GM12878 (cell line): ENCODE data around the gene SECISBP2.

Experiments used
- CBX5 ChIP-seq: sonication (generic); IDR thresholded peaks from 2 replicates; pipeline ENCODE4 v1.6.1; 2016; ENCODE audit warnings: low read depth, moderate library complexity, mild to moderate bottlenecking, inconsistent platforms
- EZH2 ChIP-seq: IDR thresholded peaks from 2 replicates; pipeline ENCODE4 v1.6.1; 2012; ENCODE audit warnings: low read depth, mild to moderate bottlenecking, control low read depth, inconsistent platforms, low read length, borderline replicate concordance; ENCODE audit not compliant: control insufficient read depth
- MEF2B ChIP-seq: fragments of 450-650 bp; IDR thresholded peaks from 2 replicates; pipeline ENCODE4 v1.6.1; 2018; ENCODE audit warnings: mild to moderate bottlenecking, moderate library complexity; ENCODE audit not compliant: partially characterized antibody, poor library complexity, severe bottlenecking
- POLR2A ChIP-seq: IDR thresholded peaks from 2 replicates; pipeline ENCODE4 v1.6.1; 2011; ENCODE audit warnings: low read depth, mild to moderate bottlenecking, low read length
- RAD21 ChIP-seq: IDR thresholded peaks from 2 replicates; pipeline ENCODE4 v1.6.1; 2011; ENCODE audit warnings: mild to moderate bottlenecking, low read depth, low read length, moderate library complexity; ENCODE audit not compliant: insufficient read depth
- REST ChIP-seq: IDR thresholded peaks from 2 replicates; pipeline ENCODE4 v1.6.1; 2012; ENCODE audit warnings: mild to moderate bottlenecking, low read depth, low read length
- ZNF274 ChIP-seq: IDR thresholded peaks from one replicate; pipeline ENCODE4 v1.8.0; 2011; ENCODE audit not compliant: insufficient read length, insufficient read depth
- ZNF384 ChIP-seq: IDR thresholded peaks from 2 replicates; pipeline ENCODE4 v1.6.1; 2012; ENCODE audit warnings: low read depth, mild to moderate bottlenecking, low read length, improper control_type of control experiment, borderline replicate concordance
- ZZZ3 ChIP-seq: IDR thresholded peaks from 2 replicates; pipeline ENCODE4 v1.6.1; 2011; ENCODE audit warnings: low read depth; ENCODE audit not compliant: control insufficient read depth, insufficient read length
- TF ChIP-seq, protein P1 (sequence below): IDR thresholded peaks from 2 replicates; pipeline ENCODE4 v1.6.1; 2012; ENCODE audit warnings: low read length, inconsistent platforms

- TF ChIP-seq REST, result no peak
- no peak for TF ChIP-seq POLR2A
- TF ChIP-seq, protein P1, sequence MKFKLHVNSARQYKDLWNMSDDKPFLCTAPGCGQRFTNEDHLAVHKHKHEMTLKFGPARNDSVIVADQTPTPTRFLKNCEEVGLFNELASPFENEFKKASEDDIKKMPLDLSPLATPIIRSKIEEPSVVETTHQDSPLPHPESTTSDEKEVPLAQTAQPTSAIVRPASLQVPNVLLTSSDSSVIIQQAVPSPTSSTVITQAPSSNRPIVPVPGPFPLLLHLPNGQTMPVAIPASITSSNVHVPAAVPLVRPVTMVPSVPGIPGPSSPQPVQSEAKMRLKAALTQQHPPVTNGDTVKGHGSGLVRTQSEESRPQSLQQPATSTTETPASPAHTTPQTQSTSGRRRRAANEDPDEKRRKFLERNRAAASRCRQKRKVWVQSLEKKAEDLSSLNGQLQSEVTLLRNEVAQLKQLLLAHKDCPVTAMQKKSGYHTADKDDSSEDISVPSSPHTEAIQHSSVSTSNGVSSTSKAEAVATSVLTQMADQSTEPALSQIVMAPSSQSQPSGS, result no peak
- no peak for TF ChIP-seq ZNF384
- no peak for TF ChIP-seq MEF2B
- no peak for TF ChIP-seq ZZZ3
- no peak for TF ChIP-seq ZNF274
- no peak for TF ChIP-seq EZH2
- TF ChIP-seq RAD21, result no peak
- TF ChIP-seq CBX5, result no peak
These were observed 80.3 kb downstream of the SECISBP2 start for GRCh38 chr9:89398621-89399020.
